ENCODE results near the gene TMEM167B. TPM values are rescaled to one million over a fixed set of nuclear protein-coding genes. Genes with fewer than 3 reads are reported as not detected.

The TMEM167B gene
- total RNA-seq, 1 donor from 2014 or later: 27.1 TPM

DNA sequence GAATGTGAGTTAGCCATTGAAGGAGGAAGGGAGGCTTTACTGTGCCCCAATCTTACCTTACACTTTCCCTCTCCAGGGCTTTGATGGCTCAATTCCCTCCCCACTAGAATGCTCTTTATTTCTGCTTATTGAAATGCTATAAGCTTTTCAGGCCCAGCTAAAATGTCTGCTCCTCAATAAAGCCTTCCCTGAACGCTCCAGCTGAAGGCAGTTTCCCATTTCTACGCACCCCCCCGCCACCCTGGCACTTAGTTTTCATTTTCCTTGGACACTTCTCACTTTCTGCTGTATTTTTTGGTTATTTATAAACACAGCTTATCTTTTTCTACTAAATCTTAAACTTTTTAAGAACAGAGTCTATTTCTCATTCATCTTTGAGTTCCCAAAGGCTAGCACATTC is 7.1 kb upstream of the TMEM167B start:
- peaks cover 1% of the 10 kb centered on the region for H3K4me1 Mint-ChIP-seq (ENCODE audit: low read depth)
- H3K36me3 Mint-ChIP-seq (ENCODE audit: insufficient read depth): no peaks in the 10 kb centered on the region
- no peak for DNase-seq (ENCODE audit: low spot score, unreplicated experiment)
- no peak overlapping the region for H3K27ac Mint-ChIP-seq
- TF ChIP-seq, protein P1, sequence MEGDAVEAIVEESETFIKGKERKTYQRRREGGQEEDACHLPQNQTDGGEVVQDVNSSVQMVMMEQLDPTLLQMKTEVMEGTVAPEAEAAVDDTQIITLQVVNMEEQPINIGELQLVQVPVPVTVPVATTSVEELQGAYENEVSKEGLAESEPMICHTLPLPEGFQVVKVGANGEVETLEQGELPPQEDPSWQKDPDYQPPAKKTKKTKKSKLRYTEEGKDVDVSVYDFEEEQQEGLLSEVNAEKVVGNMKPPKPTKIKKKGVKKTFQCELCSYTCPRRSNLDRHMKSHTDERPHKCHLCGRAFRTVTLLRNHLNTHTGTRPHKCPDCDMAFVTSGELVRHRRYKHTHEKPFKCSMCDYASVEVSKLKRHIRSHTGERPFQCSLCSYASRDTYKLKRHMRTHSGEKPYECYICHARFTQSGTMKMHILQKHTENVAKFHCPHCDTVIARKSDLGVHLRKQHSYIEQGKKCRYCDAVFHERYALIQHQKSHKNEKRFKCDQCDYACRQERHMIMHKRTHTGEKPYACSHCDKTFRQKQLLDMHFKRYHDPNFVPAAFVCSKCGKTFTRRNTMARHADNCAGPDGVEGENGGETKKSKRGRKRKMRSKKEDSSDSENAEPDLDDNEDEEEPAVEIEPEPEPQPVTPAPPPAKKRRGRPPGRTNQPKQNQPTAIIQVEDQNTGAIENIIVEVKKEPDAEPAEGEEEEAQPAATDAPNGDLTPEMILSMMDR (IDR thresholded peaks at IDR 0.05; ENCODE audit: unreplicated experiment): no peak
- H3K9me3 Mint-ChIP-seq (ENCODE audit: low read depth): no peaks in the 10 kb centered on the region
- H3K27me3 Mint-ChIP-seq: peaks cover 3% of the 10 kb centered on the region
- no peak overlapping the region for H3K4me3 Mint-ChIP-seq (ENCODE audit: low read depth)

DNA sequence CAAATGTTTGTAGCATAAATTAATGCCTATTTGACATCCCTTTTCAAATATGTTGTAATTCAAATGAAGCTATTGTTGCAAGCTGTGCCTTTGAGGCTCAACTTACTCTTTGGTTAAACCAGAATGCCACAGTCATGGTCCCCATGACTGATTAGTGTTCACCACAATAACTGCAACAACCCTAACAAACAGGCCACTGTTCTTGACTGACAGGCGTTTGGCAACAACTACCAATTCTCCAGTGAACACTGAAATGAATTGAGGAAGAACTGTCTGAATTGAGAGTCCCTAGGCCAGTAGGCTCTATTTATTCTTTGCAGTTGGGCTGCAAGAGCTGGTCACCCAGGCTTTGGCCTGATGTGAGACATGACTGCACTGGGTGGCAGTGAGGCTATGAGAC is 6.6 kb upstream of the TMEM167B start:
- Mint-ChIP-seq H3K27me3 (peaks cover 3% of the 10 kb centered on the region), H3K27ac (no peak overlapping the region), H3K4me1 (ENCODE audit: low read depth) (peaks cover 1% of the 10 kb centered on the region), H3K36me3 (ENCODE audit: insufficient read depth) (peaks cover under 1% of the 10 kb centered on the region), H3K4me3 (ENCODE audit: low read depth) (no peak overlapping the region), H3K9me3 (ENCODE audit: low read depth) (no peaks in the 10 kb centered on the region)
- TF ChIP-seq, protein P1 (IDR thresholded peaks at IDR 0.05; ENCODE audit: unreplicated experiment): no peak
- DNase-seq (ENCODE audit: low spot score, unreplicated experiment): no peak

DNA sequence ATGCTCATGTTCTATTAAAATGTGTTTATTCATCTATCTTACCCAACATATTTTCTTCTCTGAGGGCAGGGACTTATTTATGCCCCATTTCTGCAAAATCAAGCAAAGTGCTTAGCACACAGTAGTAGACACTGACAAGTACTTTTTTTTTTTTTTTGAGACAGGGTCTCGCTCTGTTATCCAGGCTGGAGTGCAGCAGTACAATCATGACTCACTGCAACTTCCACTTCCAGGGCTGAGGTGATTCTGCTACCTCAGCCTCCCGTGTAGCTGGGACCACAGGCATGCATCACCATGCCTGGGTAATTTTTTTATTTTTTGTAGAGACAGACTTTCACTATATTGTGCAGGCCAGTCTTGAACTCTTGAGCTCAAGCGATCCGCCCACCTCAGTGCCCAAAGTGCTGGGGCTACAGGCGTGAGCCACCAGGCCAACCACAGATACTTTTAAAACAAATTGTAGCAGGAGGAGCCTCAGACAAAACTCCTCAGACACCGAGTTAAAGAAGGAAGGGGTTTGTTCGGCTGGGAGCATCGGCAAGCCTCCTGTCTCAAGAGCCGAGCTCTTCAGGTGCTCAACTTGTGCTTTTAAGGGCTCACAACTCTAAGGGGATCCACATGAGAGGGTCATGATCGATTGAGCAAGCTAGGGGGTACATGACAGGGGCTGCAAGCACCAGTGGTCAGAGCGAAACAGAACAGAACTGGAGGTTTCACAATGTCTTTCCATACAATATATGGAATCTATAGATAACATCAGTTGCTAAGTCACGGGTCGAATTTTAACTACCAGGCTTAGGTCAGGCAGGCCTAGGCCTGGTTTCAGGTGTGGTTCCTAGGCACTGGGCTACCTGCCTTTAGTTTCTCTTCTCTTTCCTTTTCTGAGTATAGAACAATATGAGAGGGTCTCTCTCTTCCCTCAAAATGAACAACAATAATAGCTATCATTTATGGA is 5.7 kb upstream of the TMEM167B start:
- no peak for DNase-seq (ENCODE audit: low spot score, unreplicated experiment)
- no peaks in the 10 kb centered on the region for H3K9me3 Mint-ChIP-seq (ENCODE audit: low read depth)
- no peak overlapping the region for H3K27ac Mint-ChIP-seq
- H3K36me3 Mint-ChIP-seq (ENCODE audit: insufficient read depth): peaks cover 7% of the 10 kb centered on the region
- peaks cover 1% of the 10 kb centered on the region for H3K4me1 Mint-ChIP-seq (ENCODE audit: low read depth)
- no peak overlapping the region for H3K4me3 Mint-ChIP-seq (ENCODE audit: low read depth)
- H3K27me3 Mint-ChIP-seq: peaks cover 3% of the 10 kb centered on the region
- TF ChIP-seq, protein P1 (IDR thresholded peaks at IDR 0.05; ENCODE audit: unreplicated experiment): no peak

DNA sequence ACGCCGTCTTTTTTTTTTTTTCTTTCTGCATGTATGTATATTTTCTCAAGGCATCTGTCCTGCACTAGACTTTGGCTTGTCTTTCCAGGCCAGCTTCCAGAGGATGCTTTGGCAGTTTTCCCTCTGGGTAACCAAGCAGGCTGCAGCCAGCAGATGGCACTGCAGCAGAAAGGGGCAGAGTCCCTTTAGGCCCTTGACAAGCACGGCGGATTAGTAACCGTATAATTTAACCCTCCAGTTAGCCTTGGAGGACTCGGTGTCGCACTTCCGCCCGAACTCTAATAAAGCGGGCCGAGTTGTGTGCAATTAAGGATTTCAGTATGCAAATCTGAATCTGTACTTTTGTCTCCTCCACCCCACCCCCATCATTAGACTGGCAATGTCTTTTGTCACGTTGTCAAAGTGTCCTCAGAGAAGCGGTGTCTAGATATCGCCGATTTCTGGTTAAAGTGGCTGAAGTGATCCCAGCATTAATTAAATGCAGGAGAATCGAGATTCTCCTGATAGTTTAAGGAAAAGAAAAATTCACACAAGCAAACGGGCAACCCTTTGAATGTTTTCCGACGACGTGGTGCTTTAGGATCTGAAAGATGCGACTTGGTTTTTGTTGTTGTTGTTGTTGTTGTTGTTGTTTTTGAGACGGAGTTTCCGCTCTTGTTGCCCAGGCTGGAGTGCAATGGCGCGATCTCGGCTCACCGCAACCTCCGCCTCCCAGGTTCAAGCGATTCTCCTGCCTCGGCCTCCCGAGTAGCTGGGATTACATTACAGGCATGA is 1.1 kb upstream of the TMEM167B start:
- H3K27ac Mint-ChIP-seq: peak overlapping the region; percentile 59
- H3K4me1 Mint-ChIP-seq (ENCODE audit: low read depth): peaks cover 14% of the 10 kb centered on the region
- peaks cover 11% of the 10 kb centered on the region for H3K36me3 Mint-ChIP-seq (ENCODE audit: insufficient read depth)
- peak overlapping the region; percentile 86 for H3K4me3 Mint-ChIP-seq (ENCODE audit: low read depth)
- TF ChIP-seq, protein P1 (IDR thresholded peaks at IDR 0.05; ENCODE audit: unreplicated experiment): peak; percentile 45
- H3K27me3 Mint-ChIP-seq: no peaks in the 10 kb centered on the region
- H3K9me3 Mint-ChIP-seq (ENCODE audit: low read depth): no peaks in the 10 kb centered on the region
- DNase-seq (ENCODE audit: low spot score, unreplicated experiment): no peak

DNA sequence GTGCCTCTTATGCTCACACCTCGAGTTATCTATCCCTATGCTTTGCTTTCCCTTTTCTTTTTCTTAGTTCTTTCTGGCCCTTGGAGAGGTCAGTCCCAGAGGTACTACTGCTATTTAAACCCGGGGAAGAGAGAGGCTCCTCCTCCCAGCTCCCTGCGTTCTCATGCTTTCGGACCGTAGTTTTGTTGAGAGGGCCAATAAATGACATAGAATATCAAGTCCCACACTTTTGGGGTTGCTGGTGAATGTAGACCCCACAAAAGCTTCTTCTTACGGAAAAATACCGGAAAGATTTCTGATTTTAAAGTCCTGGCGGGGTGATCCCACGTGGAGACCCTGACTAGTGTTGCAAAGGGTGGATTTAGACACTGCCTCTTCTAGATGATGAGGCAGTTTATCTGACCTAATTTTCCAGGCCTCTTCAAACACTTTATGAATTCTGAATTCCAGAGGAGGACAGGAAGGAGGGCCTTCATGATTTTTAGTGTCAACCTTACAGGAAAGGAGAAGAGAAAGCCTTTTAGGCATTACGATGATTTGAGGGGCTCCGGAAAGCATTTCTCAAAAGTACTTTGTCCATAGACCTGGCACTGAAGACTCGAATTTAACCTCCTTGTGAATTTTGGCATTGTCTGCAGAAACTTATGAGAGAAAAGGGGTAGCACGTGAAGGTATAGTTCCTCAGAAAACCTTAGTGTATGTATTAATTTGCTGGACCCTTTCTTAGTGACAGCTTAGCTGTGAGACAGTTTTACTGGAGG is 694 bp downstream of the TMEM167B start:
- peaks cover 14% of the 10 kb centered on the region for H3K4me1 Mint-ChIP-seq (ENCODE audit: low read depth)
- H3K27ac Mint-ChIP-seq: peak overlapping the region; percentile 87
- no peaks in the 10 kb centered on the region for H3K27me3 Mint-ChIP-seq
- H3K9me3 Mint-ChIP-seq (ENCODE audit: low read depth): no peaks in the 10 kb centered on the region
- peak overlapping the region; percentile 86 for H3K4me3 Mint-ChIP-seq (ENCODE audit: low read depth)
- H3K36me3 Mint-ChIP-seq (ENCODE audit: insufficient read depth): peaks cover 13% of the 10 kb centered on the region
- no peak for DNase-seq (ENCODE audit: low spot score, unreplicated experiment)
- TF ChIP-seq, protein P1 (IDR thresholded peaks at IDR 0.05; ENCODE audit: unreplicated experiment): no peak

All from progenitor cell of endocrine pancreas (in vitro differentiated cells).